Tibial artery (tissue), 4 donors: Measurements from ENCODE around the gene PCSK5.
A peak's percentile ranks its signal among the peaks of the same experiment; 100 is the strongest.

Source experiments
- DNase-seq, 2 donors: peaks; one replicate each; pipeline ENCODE4 v3.0.0-alpha.2; 2019
- H3K27ac ChIP-seq, 2 donors: fragments of 200-600 bp; sonication (generic) in 1 of 2; 1 replicate in 1 of 2; 2 replicates in 1 of 2; pipeline ENCODE4 v1.5.1; 2018 to 2019; ENCODE audit warnings: mild to moderate bottlenecking in 1 of 2
- H3K27me3 ChIP-seq, 2 donors: fragments of 200-600 bp; sonication (generic) in 1 of 2; one replicate each; pipeline versions ENCODE4 v1.5.1 to v1.6.0; 2016 to 2019
- H3K36me3 ChIP-seq, 3 donors: fragments of 200-600 bp; sonication (generic) in 2 of 3; one replicate each; pipeline ENCODE4 v1.5.1; 2016 to 2019; ENCODE audit warnings: mild to moderate bottlenecking in 2 of 3
- H3K4me1 ChIP-seq, 4 donors: fragments of 200-600 bp; sonication (generic) in 2 of 4; 1 replicate in 3 of 4; 2 replicates in 1 of 4; pipeline ENCODE4 v1.5.1; 2016 to 2019
- H3K4me3 ChIP-seq, 2 donors: fragments of 200-600 bp; sonication (generic) in 1 of 2; 1 replicate in 1 of 2; 2 replicates in 1 of 2; pipeline ENCODE4 v1.5.1; 2018 to 2019; ENCODE audit warnings: mild to moderate bottlenecking in 2 of 2
- H3K9me3 ChIP-seq, 3 donors: fragments of 200-600 bp; sonication (generic) in 1 of 3; one replicate each; pipeline ENCODE4 v1.5.1; 2016 to 2019
- CTCF ChIP-seq, 2 experiments: fragments of 200-600 bp in 1 of 2; fragments of 450-650 bp in 1 of 2; IDR thresholded peaks; one replicate each; pipeline ENCODE4 v1.5.1; 2017 to 2019; ENCODE audit warnings: antibody characterized with exemption in 2 of 2, mild to moderate bottlenecking in 1 of 2, moderate library complexity in 1 of 2
- intact Hi-C: fragments of 100-400 bp; cut with DNase I; formaldehyde crosslinking; loops from one replicate; pipeline ENCODE4 v1.15.0; 2023; ENCODE audit warnings: low total_unique reads

The PCSK5 gene

GRCh38 chr9:76153902-76154629 lies 263.6 kb downstream of the PCSK5 start:
- intact Hi-C loops, result loop anchor here (10.0 kb wide), 1 partner anchor 141 kb away; no protein-coding TSS in a partner anchor
- no peaks in the 10 kb centered on the region for H3K27me3 ChIP-seq
- TF ChIP-seq CTCF (IDR thresholded peaks at IDR 0.05), result no peak
- no peak for DNase-seq
- H3K9me3 ChIP-seq, result no peaks in the 10 kb centered on the region
- no peaks in the 10 kb centered on the region for H3K4me1 ChIP-seq
- H3K36me3 ChIP-seq, result peaks cover 4 to 8% (median 5%) of the 10 kb centered on the region in 3 donors
- H3K4me3 ChIP-seq, result no peak overlapping the region
- H3K27ac ChIP-seq, result no peak overlapping the region

GRCh38 chr9:76155361-76155760 lies 264.9 kb downstream of the PCSK5 start:
- H3K4me3 ChIP-seq, result no peak overlapping the region
- intact Hi-C loops, result loop anchor here (10.0 kb wide), 1 partner anchor 139 kb away; no protein-coding TSS in a partner anchor
- no peak overlapping the region for H3K27ac ChIP-seq
- no peak for TF ChIP-seq CTCF (IDR thresholded peaks at IDR 0.05)
- H3K4me1 ChIP-seq, result no peaks in the 10 kb centered on the region
- H3K36me3 ChIP-seq, result peaks cover 9 to 16% (median 10%) of the 10 kb centered on the region in 3 donors
- no peak for DNase-seq
- H3K27me3 ChIP-seq, result no peaks in the 10 kb centered on the region
- no peaks in the 10 kb centered on the region for H3K9me3 ChIP-seq

GRCh38 chr9:76158713-76159112 lies 268.2 kb downstream of the PCSK5 start:
- Histone ChIP-seq H3K36me3 (peaks cover 9 to 20% (median 10%) of the 10 kb centered on the region in 3 donors), H3K4me1 (peaks cover 0 to 28% (median 17%) of the 10 kb centered on the region in 4 donors), H3K27me3 (no peaks in the 10 kb centered on the region), H3K4me3 (no peak overlapping the region), H3K9me3 (no peaks in the 10 kb centered on the region), H3K27ac (no peak overlapping the region)
- intact Hi-C loops, result loop anchor here (10.0 kb wide), 1 partner anchor 136 kb away; no protein-coding TSS in a partner anchor
- TF ChIP-seq CTCF (IDR thresholded peaks at IDR 0.05), result no peak
- no peak for DNase-seq

- no peaks in the 10 kb centered on the region for H3K27me3 ChIP-seq
- no peak for TF ChIP-seq CTCF (IDR thresholded peaks at IDR 0.05)
- DNase-seq, result no peak
- H3K4me1 ChIP-seq, result peaks cover 0 to 28% (median 17%) of the 10 kb centered on the region in 4 donors
- intact Hi-C loops, result loop anchor here (10.0 kb wide), 1 partner anchor 135 kb away; no protein-coding TSS in a partner anchor
- H3K9me3 ChIP-seq, result no peaks in the 10 kb centered on the region
- peaks cover 9 to 20% (median 10%) of the 10 kb centered on the region in 3 donors for H3K36me3 ChIP-seq
- no peak overlapping the region for H3K27ac ChIP-seq
- no peak overlapping the region for H3K4me3 ChIP-seq
Measured at GRCh38 chr9:76159293-76159926, 268.9 kb downstream of the PCSK5 start.

GRCh38 chr9:76161106-76161505 lies 270.6 kb downstream of the PCSK5 start:
- H3K27ac ChIP-seq, result peak overlapping the region in 1 of 2 donors; percentile 47

More at GRCh38 chr9:76161106-76161505, 270.6 kb downstream of the PCSK5 start:
- no peak for TF ChIP-seq CTCF (IDR thresholded peaks at IDR 0.05)
- Histone ChIP-seq H3K4me3 (peak overlapping the region in 1 of 2 donors; percentile 5), H3K36me3 (peaks cover 9 to 20% (median 10%) of the 10 kb centered on the region in 3 donors), H3K4me1 (peaks cover 0 to 28% (median 17%) of the 10 kb centered on the region in 4 donors), H3K27me3 (no peaks in the 10 kb centered on the region), H3K9me3 (no peaks in the 10 kb centered on the region)
- intact Hi-C loops, result no loop called here
- DNase-seq, result no peak
